DMS153 treated with DMSO at 0.1 percent for 48 hours (cell line): ENCODE measurements around the gene DUSP15.

Source experiments
- DNase-seq: peaks from one replicate; lab custom pipeline; 2025; ENCODE audit not compliant: unreplicated experiment; lab: John Stamatoyannopoulos, UW

DUSP15 gene

DNA sequence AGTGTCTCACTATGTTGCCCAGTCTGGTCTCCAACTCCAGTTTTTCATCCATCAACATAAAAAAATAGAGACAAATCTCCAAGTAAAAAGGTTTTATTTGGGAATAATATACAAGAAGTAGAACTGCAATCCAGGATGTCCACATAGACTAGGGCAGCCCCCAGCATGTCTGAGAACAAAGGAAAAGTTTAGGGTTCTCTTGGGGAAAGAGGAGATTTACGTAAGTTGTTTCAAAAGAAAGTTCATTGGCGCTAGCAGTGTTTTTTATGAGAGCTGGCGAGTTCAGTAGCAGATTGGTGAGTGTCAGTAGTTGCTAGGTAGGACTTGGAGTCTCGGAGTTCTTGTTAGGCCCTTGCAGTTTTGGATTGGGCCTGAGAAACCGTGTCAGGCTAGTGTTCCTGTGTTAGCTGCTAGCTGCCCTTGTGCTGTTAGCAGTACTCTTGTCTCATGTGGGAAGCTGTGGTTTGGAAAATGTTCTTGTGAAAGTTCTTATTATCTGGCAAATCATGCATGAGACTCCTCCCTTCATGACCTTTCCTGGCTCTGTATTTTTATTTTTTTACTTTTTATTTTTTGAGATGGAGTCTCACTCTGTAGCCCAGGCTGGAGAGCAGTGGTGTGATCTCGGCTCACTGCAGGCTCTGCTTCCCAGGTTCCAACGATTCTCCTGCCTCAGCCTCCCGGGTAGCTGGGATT lies 24.8 kb upstream of the DUSP15 start:
- no peak for DNase-seq

DNA sequence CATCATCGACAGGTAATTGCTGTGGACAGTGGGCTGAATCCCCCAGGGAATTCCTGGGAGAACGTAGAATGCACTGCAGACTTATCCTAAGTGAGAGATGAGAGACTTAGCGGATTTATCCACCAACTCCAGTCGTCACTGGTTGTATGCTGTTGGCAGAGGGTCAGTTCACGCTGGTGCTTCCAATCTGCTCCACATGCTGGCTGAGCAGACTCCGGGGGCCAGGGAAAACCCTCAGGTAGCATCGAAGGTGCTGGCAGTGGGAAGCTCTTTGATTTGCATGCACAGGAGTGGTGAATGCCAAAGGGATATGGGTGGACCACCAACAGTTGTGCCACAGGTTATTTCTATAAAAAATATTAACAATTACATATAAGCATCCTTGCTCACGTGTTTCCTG lies 20.3 kb upstream of the DUSP15 start:
- DNase-seq: no peak

DNA sequence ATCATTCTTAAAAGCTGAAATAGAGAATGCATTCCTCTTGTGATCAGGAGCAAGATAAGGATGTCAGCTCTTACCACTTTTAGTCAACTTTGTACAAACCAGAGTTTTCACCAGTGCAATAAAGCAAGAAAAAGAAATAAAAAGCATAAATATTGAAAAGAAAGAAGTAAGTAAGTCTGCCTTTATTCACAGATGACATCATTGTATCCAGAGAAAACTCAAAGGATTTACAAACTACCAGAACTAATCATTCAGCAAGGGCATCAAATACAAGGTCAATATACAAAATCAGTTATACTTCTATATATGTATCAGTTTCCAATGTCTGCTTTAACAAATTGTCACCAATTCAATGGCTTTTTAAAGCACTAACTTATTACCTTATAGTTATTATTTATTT lies 13.5 kb upstream of the DUSP15 start:
- DNase-seq: no peak

DNA sequence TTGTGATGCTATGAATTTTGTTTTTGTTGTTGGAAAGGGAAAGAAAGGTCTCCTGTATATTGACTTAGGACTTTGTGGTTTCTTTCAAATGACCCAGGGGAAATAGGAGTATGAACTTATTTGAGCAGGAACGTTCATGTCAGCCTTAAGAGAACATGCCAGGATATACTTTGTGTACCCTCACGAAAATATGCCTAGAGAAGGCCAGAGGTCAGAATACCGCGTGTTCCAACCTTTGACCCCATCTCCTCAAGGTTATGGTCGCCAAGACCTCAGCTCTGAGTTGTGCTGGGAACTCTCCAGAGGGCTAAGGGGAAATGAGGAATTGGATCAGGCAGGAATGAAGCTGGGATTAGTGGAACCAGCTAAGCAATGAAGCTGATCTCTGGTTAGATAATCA lies 11.6 kb upstream of the DUSP15 start:
- no peak for DNase-seq

DNA sequence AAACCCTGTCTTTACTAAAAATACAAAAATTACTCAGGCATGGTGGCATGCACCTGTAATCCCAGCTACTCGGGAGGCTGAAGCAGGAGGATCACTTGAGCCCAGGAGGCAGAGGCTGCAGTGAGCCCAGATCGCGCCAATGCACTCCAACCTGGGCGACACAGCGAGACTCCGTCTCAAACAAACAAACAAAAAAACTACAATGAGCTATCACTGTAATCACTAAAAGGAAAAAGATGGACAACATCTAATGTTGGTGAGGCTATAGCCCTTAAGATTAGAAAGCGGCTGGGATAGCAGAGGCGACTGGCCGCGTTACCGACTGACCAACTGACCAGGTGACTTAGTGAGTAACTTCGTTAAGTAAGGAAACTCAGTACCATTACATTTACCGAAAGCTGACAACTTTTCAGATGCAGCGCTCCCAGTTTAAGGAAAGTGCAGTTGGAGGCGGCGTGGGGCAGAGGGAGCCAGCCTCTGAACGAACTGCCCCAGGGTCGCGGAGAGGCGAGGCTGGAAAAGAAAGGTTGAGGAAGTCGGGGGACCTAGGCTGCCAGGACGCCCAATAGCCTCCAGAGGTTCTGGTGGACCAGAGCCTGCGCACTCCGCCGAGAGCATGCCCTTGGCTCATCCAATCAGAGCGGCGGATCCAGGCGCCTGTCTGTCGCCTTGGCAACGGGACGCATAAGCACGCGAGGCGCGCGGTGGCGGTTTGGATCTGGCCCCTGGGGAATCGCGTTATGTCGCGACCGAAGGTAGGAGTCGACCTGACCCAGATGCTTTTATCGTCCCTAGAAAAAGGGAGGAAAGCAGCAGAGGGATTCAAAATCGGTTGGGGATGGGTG lies 9.0 kb upstream of the DUSP15 start:
- DNase-seq: peak; percentile 84

DNA sequence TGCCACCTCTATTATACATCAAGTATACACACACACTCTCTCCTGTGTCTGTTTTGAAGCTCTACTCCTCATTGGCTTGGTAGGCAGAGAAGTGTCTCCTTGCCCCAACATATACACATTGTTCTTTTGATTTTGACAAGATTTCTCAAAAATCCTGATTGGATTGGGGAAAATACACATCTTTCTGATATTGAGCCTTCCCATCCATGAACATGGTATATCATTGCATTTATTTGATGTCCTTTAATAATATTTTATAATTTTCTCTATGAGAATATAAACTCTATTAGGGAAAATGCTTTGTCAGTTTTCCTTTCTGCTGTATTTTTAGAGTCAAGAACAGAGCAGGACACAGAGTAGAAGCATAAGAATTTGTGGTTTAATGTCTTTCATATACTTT lies 7.4 kb upstream of the DUSP15 start:
- DNase-seq: no peak

DNA sequence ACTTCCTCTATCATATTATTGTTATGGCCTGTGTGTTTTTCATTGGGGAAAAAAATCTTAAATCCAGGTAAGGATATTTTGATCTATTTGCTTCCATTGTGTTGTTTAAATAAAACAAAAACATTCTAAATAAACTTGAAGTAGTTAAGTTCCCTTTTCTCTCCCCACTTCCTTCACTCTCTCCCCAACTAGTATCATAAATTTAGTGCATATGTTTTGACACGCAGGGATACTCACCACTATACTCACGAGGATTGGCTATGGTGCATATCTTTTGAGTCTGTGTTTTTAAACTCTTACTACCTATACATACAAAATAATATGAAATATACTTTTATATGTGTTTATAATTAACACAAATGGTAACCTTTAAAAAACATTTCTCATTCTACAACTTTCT lies 5.3 kb upstream of the DUSP15 start:
- no peak for DNase-seq

DNA sequence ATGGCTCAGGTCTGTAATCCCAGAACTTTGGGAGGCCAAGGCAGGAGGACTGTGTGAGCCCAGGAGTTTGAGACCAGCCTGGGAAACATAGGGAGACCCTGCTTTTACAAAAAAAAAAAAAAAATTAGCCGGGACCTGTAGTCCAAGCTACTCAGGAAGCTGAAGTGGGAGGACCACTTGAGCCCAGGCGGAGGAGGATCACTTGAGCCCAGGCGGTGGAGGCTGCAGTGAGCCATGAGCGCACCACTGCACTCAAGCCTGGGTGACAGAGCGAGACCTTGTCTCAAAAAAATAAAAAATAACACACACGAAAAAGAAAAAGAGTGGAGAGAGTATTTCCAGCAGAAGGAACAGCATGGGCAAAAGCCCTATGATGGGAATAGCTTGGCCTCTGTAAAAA lies 2.1 kb upstream of the DUSP15 start:
- DNase-seq: no peak

DNA sequence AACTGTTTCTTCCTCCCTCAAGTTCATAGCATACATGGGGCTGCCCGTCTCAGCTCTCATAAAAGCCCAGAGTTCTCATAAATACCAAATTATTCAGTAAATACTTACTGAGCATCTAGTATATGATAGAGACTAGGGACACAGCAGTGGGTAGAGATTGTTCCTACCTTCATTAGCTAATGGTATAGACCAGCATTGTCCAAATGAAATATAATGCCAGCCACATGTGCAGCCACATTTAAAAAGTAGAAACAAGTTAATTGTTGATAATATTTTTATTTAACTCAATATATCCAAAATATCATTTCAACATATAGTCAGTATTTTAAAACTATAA lies 1.3 kb upstream of the DUSP15 start:
- DNase-seq: no peak

DNA sequence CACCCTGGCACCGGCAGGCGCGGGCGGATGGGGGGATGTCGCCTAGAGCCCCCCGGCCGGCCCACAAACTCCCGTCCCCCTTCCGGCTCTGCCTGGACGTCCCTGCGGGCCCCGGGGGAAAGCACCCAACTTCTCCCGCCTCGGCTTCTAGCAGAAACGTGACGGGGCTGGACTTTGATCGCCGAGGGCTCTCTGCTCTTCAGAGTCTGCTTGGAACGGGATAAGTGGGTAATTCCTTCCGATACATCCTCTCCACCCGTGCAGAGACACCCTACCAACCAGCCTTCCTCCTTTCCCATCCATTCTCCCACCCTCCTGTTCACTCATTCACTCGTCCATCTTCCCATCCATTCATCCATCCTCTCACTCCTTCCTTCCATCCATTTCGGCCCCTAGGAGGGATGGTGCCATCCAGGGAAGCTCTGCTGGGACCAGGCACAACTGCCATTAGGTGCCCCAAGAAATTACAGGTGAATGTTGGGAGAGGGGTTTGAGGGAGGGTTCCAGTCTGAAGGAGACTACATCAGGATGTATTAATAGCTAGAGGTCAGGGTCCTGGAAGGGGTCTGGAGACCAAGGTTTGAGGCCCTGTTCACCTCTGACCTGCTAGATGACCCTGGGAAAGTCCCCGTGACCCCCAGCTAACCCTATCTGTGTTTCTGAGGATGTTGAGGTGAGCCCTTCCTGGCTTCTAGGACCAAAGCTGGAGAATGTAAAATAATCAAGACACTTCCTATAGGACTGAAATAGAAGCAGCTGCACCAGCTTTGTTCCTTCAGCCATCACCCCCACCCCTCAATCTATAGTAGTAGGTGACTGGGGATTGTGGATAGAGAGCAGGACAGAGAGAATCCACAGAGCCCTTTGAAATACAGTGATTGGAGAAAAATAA lies 645 bp upstream of the DUSP15 start:
- no peak for DNase-seq

DNA sequence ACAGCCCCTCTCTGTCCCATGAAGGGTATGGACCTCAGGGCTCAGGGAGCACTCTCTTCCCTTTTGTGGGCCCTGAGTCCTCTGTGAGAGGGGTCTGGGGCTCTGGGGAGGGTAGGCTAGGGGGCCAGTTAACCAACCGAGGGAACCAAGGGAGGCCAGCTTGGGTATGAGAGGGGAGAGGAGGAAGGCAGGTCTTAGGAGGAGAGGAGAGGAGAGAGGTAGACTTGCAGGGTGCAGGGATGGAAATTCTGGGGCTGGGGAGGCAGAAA lies 720 bp downstream of the DUSP15 start:
- no peak for DNase-seq

DNA sequence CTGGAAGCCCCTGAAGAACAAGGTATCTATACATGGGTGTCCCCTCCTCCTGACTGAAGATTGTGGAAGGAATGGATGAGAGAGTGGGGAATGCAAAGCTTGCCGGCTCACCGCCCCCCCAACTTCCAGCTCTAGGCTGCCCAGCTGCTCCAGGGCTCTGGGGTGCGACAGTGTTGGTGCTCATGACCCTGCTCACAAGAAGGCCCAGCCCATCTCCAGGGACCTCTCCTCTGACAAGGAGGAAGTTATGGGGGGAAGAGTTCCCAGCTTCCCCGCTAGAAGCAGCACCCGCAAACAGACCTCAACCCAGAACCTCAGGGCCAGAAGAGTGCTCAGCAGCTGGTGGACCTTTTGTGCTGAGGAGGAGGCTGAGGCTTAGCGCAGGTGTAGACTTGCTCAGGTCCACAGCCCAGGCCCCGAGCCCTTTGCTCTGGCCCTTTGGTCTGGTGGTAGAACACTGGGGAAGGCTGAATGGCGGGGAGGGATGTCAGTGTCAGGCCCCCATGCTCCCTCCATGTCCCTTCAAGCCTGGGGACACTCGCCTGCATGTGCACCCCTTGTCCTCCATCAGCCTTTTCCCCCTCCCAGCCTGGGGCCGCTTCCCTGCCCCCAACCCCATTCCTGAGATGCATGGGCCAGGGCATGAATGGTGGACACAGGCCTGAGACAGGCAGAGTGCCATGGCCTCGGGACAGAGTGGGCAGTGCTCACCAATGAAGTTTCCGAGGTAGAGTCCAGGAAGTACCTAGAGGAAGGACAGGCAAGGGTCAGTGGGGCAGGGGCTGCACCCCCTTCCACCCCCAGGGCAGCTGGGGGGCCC lies 1.3 kb downstream of the DUSP15 start:
- no peak for DNase-seq

DNA sequence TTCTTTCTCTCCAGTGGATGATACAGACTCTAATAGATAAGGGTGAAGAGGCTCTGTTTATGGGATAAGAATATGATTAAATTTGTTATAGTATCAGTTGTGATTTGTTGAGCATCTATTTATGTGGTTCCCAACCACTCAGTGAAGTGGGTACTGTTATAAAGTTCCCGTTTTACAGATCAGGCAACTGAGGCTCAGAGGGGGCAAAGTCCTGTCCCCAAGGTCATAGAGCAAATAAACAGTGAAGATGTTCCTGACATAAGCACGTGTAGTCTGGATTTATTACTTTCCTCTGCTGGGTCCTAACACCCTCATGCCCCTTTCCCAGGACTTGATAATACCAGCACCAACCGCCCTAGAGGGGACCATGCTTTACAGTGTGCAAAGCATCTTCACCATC lies 4.1 kb downstream of the DUSP15 start:
- DNase-seq: no peak

DNA sequence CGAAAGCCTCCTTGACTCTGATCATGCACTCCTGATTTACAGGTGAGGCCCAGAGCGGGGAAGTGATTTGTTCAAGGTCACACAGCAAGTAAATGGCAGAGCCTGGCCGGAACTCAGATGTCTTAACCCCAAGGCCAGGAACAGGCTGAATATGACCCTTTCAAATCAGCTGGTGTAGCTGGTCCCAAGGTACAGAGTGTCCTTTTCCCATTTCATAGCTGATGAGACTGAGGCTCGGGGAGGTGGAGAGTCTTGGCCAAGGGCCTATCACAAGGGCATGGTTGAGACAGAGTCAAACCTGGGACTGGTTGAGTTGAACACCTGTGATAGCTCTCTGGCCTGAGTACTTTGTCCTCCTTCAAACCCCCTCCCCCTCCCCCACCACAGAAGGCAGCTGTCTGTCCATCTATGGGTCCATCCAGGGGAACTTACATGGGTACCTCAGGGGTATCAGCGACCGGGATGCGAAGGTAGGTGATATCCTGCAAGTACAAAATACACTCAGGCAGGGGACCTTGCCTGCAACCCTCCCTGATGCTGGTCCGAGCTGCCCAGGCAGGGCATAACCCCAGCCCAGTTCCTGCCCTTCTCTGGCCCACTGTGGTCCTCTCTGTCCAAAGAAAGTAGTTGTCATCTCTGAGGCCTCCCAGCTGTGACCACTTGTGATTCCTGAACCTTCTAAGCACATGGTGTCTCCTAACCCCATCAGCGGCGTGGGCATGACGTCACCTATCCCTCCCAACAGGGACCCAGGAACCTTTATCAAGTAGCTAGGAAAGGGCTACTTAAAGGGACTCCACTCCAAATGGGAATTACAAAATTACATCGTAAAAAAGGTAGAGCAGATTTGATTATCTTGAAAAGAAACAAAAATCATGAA lies 5.6 kb downstream of the DUSP15 start:
- no peak for DNase-seq

DNA sequence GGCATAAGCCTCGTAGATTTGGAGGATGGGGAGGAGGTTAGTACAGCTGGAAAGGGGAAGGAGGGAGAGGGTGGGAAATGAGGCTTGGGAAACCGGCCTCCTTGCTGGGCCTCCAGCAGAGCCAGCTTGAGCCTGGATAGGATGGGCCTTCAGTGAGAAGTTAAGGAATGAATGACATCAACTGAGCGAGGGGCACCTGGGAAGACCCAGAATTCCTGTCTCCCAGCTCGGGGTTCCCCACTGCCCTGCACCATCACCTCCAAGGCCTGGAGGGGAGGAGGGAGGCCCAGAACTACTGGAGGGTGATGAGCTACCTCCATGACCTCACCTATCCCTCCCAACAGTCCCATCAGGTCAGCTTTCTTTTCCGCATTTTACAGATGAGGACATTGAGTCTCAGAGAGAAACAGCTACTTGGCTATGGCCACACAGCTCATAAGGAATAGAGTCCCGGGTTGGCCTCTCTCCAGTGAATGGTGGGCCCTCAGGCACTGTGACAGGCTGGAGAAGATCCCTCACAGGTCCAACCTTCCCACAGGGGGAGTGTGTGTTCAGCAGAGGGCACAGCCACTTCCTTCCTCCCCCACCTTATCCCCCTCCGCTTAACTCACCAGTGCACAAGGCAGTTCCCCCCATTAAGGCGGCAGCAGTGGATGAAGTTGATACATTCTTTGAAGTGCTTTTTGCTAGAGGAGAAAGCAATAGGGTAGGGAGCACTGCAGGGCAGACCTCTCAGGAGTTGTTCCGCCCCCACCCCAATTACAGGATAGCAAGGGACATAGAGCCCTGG lies 6.8 kb downstream of the DUSP15 start:
- DNase-seq: no peak

DNA sequence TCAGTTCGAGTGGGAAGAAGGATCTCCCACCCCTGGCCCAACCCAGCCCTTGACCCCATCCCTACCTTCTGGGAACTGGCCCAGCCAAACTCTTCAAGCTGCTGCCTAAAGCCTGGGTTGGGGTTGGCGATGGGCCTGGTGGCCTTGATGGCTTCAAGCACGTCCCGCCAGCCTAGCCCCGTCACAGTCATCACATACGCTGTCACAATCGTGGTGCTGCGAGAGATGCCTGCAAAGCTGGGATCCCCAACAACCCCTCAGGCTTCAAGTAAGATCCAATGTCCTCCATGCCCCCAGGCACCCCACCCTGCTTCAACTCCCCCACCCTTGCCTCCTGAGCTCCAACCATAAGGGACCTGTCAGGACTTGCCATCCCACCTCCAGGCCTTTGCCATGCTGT lies 7.8 kb downstream of the DUSP15 start:
- DNase-seq: no peak

DNA sequence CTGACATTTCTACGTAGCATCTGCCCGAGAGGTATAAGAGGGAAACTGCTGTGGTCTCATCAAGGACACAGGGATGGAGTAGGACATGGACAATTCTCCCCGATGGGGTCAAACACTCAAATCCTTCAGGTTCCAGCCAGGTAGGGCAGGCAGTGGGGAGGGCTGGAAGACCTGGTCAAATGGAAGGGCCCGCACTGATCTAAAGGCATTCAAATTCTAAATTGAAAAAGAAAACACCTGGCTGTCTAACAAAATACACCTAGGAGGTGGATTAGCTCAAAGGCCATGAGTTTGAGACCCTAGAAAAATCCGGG lies 8.2 kb downstream of the DUSP15 start:
- no peak for DNase-seq

DNA sequence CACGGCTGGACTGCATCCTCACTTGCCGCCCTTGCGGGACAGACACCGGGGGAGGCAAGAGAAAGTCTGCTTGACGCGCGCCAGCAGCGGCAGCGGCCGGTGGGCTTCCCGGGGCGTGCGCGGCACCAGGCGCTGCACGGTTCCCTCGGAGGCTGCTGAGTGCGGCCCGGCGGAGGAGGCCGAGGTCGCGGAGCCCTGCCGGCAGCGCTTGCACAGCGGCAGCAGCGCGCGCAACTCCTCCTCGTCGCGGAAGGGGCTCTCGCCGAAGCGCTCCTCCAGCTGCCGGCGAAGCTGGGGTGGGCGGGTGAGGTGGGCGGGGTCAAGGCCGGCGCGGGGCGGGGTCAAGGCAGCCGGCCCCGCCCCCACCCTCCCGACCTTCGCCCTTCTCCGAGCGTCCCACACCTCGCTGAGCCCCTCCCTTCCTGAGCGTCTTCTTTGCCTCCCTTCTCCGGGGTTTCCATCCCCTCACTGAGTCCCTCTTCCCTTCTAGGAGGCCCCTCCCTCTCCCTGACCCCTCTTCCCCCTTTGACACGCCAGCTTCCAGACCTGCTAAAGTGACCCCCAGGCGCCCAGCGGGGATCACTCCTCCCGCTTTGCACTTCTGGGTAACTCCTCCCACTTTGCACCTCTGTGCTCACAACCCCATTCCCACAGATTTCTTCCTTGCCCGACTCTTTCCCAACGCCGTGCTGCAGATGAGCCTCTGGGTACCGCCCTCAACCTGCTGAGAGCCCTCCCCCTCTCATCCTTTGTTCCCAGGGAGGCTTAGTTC lies 8.8 kb downstream of the DUSP15 start:
- peak; percentile 24 for DNase-seq

DNA sequence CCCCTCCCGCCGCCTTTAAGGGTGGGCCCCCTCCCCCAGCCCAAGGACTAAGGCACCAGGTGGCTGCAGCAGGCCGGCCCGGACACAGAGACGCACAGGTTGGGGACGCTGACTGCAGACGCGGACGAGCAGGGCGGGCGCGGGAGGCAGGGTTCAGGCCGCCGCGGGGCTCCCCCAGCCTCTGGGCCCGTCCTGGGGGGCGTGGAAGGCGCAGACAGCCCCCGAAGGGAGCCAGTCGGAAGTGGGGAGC lies 9.3 kb downstream of the DUSP15 start:
- DNase-seq: no peak
